HL-60 (cell line): ENCODE measurements around the gene SPATS2.

Experiments
- CTCF ChIP-seq: IDR thresholded peaks from one replicate; pipeline ENCODE4 v1.5.1; 2011; ENCODE audit warnings: low read length, control low read depth, inconsistent platforms; ENCODE audit not compliant: insufficient read depth
- GABPA ChIP-seq: IDR thresholded peaks from 2 replicates; pipeline ENCODE4 v1.6.1; 2012; ENCODE audit warnings: low read depth
- POLR2AphosphoS5 ChIP-seq: IDR thresholded peaks from 2 replicates; pipeline ENCODE4 v1.6.1; 2012; ENCODE audit warnings: low read depth

GRCh38 chr12:49446571-49446970, 79.3 kb downstream of the SPATS2 start:
- TF ChIP-seq CTCF, result no peak
- TF ChIP-seq GABPA, result no peak
- no peak for TF ChIP-seq POLR2AphosphoS5
